ENCODE data around the gene TPCN2. TPM values are rescaled to one million over a fixed set of nuclear protein-coding genes. Genes with fewer than 3 reads are reported as not detected.

TPCN2 gene
- total and polyA plus RNA-seq, 11 donors, result 4.1 to 17.6 (median 7.5) TPM

- ATAC-seq (no peak), DNase-seq (no peak)
- intact Hi-C loops (cut with DNase I), result loop anchor here in 1 of 10 donors (10.0 kb wide), 1 partner anchor 148 kb away; the partner anchor contains the start of genes IGHMBP2 and MRPL21
- H3K27me3 ChIP-seq, result no peaks in the 10 kb centered on the region
- H3K4me3 ChIP-seq, result no peak overlapping the region
- peak overlapping the region in 5 of 12 donors; percentile 17 to 98 (median 89) for H3K27ac ChIP-seq
- H3K4me1 ChIP-seq, result peaks cover 0 to 77% (median 56%) of the 10 kb centered on the region in 12 donors
- TF ChIP-seq POLR2A (IDR thresholded peaks at IDR 0.05), result no peak
- TF ChIP-seq CTCF (IDR thresholded peaks at IDR 0.05), result no peak
- H3K9me3 ChIP-seq, result no peaks in the 10 kb centered on the region
- 82 to 88% (median 86%) methylated on average over 7 to 9 of the region's 9 CpGs for WGBS, 4 donors
- H3K36me3 ChIP-seq, result peaks cover 0 to 28% (median 10%) of the 10 kb centered on the region in 9 donors
Observed at GRCh38 chr11:69053169-69053477, 4.4 kb downstream of the TPCN2 start.

DNA sequence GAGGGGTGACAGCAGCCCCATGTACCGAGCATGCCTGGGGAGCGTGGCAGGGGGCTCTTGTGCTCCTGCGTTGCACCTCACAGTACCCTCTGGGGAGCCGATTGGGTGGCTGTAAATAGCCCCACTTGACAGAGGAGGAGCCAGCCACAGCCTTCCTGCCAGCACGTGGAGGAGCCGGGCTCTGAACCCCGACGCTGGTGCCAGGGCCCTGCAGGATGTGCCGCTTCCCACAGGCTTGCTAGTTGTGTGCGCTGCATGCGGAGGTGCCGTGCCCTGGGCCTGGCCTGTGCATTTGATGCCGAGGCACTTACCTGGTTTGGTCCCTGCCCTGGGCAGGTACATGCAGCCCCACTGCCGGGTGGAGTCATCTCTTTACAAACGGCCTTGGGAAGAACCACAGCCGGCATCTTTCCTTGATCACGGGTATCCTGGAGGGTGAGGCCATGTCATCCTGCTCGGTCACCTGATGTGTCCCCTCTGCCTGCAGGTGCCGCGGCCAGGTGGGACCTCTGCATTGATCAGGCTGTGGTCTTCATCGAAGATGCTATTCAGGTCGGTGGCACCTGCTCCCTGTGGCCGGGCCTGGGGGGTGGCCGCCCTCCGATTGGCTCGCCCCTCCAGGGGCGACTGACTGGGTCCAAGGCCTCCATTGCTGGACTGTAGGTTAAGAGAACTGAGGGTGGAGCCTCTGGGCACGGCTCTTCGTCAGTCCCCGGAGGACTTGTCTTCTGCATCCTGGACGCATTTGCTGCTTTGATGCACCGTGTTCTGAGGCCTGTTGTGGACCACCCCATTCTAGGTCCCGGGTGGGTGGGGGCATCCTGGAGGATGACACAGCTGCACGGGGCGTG lies 5.0 kb downstream of the TPCN2 start:
- DNase-seq (peak in 2 of 5 donors; percentile 61), ATAC-seq (peak in 3 of 4 donors; percentile 3 to 18 (median 5))
- intact Hi-C loops (cut with DNase I), result loop anchor here in 1 of 10 donors (10.0 kb wide), 1 partner anchor 149 kb away; the partner anchor contains the start of genes IGHMBP2 and MRPL21
- no peaks in the 10 kb centered on the region for H3K9me3 ChIP-seq
- H3K4me3 ChIP-seq, result no peak overlapping the region
- 74 to 83% (median 77%) methylated on average over 23 to 35 of the region's 35 CpGs for WGBS, 4 donors
- peak overlapping the region in 4 of 12 donors; percentile 22 to 98 (median 92) for H3K27ac ChIP-seq
- no peaks in the 10 kb centered on the region for H3K27me3 ChIP-seq
- H3K4me1 ChIP-seq, result peaks cover 0 to 73% (median 52%) of the 10 kb centered on the region in 12 donors
- peaks cover 0 to 35% (median 16%) of the 10 kb centered on the region in 9 donors for H3K36me3 ChIP-seq
- TF ChIP-seq CTCF (IDR thresholded peaks at IDR 0.05) (no peak), POLR2A (IDR thresholded peaks at IDR 0.05) (no peak)

DNA sequence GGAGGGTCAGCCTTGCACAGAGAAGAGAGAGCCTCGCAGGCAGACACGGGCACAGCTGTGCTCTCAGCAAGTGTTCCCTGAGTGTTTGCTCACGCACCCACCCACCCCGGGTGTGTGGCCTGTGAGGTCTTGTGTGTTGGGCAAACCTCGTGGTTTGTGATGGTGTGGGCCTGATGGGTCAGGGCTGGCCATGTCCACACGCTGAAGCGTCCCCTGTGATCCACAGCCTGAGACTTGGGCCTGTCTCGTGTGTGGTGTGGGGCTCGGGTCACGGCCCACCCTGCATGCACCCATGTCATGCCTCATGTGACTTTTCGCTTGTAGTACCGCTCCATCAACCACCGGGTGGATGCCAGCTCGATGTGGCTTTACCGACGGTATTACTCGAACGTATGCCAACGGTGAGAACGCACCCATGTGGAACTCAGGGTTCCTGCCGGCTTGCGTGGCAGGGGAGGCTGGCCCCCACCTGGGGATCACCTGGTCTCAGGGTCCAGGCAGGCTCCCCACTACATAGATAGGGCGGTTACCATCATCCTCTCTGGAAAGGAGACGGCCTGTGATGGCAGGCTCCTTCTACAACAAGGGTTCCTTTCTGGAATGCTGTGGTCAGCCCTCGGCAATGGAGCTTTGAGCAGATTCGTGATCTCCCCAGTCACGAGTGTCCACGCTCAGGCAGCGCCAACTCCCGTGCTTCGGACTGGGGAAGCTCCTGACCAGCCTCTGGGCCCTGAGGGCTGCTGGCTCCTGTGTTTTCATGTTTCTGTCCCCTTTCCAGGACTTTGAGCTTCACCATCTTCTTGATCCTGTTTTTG lies 5.9 kb downstream of the TPCN2 start:
- TF ChIP-seq CTCF (IDR thresholded peaks at IDR 0.05) (no peak), POLR2A (IDR thresholded peaks at IDR 0.05) (no peak)
- H3K9me3 ChIP-seq, result no peaks in the 10 kb centered on the region
- peaks cover 0 to 69% (median 50%) of the 10 kb centered on the region in 12 donors for H3K4me1 ChIP-seq
- H3K36me3 ChIP-seq, result peaks cover 0 to 43% (median 24%) of the 10 kb centered on the region in 9 donors
- DNase-seq (peak in 1 of 5 donors; percentile 51), ATAC-seq (no peak)
- peak overlapping the region in 2 of 12 donors; percentile 76 to 98 for H3K27ac ChIP-seq
- H3K4me3 ChIP-seq, result no peak overlapping the region
- intact Hi-C loops (cut with DNase I), result loop anchor here in 1 of 10 donors (10.0 kb wide), 1 partner anchor 150 kb away; the partner anchor contains the start of genes IGHMBP2 and MRPL21
- H3K27me3 ChIP-seq, result no peaks in the 10 kb centered on the region
- 90 to 95% (median 93%) methylated on average over 22 to 31 of the region's 31 CpGs for WGBS, 4 donors

Data from heart left ventricle (tissue), 16 donors.